RWPE1 (cell line): Measurements from ENCODE around the gene SCMH1.

Experiments
- CTCF ChIA-PET: fragments of 350-600 bp; sonication (Branson Sonifier 250); formaldehyde crosslinking; extraction: SDS; loops from one replicate; lab custom pipeline; 2021; lab: Yijun Ruan, JAX
- POLR2A ChIA-PET: fragments of 400-600 bp; formaldehyde crosslinking; extraction: SDS; loops from one replicate; lab custom pipeline; 2020; ENCODE audit warnings: antibody characterized with exemption; ENCODE audit not compliant: low non-redundant PET; lab: Yijun Ruan, JAX
- DNase-seq: peaks from one replicate; pipeline ENCODE4 v3.0.0; 2012; ENCODE audit warnings: low spot score
- H3K27ac ChIP-seq: fragments of 450-650 bp; 2 replicates; pipeline ENCODE4 v1.5.1; 2017
- TF ChIP-seq, protein P1 (sequence below): fragments of 450-650 bp; conservative IDR thresholded peaks from 2 replicates; pipeline ENCODE4 v1.5.1; 2017; ENCODE audit warnings: low read depth, mild to moderate bottlenecking

The SCMH1 gene

GRCh38 chr1:41162441-41162840 is 79.7 kb downstream of the SCMH1 start:
- CTCF ChIA-PET = interaction anchor here (0.6 kb wide), 1 partner anchor 1525 kb away, joined by 6 read pairs; no protein-coding TSS in a partner anchor
- DNase-seq = no peak
- H3K27ac ChIP-seq = peak overlapping the region; percentile 2; the same call in 1 of the 2 replicates
- TF ChIP-seq, protein P1, sequence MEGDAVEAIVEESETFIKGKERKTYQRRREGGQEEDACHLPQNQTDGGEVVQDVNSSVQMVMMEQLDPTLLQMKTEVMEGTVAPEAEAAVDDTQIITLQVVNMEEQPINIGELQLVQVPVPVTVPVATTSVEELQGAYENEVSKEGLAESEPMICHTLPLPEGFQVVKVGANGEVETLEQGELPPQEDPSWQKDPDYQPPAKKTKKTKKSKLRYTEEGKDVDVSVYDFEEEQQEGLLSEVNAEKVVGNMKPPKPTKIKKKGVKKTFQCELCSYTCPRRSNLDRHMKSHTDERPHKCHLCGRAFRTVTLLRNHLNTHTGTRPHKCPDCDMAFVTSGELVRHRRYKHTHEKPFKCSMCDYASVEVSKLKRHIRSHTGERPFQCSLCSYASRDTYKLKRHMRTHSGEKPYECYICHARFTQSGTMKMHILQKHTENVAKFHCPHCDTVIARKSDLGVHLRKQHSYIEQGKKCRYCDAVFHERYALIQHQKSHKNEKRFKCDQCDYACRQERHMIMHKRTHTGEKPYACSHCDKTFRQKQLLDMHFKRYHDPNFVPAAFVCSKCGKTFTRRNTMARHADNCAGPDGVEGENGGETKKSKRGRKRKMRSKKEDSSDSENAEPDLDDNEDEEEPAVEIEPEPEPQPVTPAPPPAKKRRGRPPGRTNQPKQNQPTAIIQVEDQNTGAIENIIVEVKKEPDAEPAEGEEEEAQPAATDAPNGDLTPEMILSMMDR = no peak
- POLR2A ChIA-PET = no interaction called here

DNA sequence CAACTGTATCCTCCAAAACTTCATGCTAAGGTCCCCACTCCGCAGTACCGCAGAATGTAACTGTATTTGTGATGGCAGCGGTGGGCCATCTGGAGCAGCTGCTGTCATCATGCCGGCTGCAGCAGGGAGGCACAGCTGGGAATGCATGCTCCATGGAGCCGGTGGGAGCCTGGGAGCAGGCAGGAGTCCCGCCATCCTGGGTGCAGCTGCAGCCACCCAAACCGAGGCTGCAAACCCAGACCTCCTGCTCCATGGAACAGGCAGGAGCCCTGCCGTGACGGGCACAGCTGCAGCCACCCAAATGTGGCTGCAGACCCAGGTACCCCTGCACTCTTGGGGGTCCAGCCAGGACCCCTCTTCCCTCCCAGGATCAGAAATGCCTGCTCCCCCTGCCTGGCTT is 80.3 kb downstream of the SCMH1 start:
- DNase-seq = no peak
- CTCF ChIA-PET = interaction anchor here (0.6 kb wide), 1 partner anchor 1526 kb away, joined by 6 read pairs; no protein-coding TSS in a partner anchor
- H3K27ac ChIP-seq = no peak overlapping the region
- POLR2A ChIA-PET = no interaction called here
- TF ChIP-seq, protein P1 = no peak

- DNase-seq = no peak
- CTCF ChIA-PET = no interaction called here
- TF ChIP-seq, protein P1 = no peak
- H3K27ac ChIP-seq = no peak overlapping the region
- POLR2A ChIA-PET = no interaction called here
Observed at GRCh38 chr1:41160498-41161110, 81.5 kb downstream of the SCMH1 start.

GRCh38 chr1:41158966-41159365 is 83.1 kb downstream of the SCMH1 start:
- TF ChIP-seq, protein P1 = no peak
- no peak for DNase-seq
- CTCF ChIA-PET = no interaction called here
- H3K27ac ChIP-seq = no peak overlapping the region
- POLR2A ChIA-PET = no interaction called here

DNA sequence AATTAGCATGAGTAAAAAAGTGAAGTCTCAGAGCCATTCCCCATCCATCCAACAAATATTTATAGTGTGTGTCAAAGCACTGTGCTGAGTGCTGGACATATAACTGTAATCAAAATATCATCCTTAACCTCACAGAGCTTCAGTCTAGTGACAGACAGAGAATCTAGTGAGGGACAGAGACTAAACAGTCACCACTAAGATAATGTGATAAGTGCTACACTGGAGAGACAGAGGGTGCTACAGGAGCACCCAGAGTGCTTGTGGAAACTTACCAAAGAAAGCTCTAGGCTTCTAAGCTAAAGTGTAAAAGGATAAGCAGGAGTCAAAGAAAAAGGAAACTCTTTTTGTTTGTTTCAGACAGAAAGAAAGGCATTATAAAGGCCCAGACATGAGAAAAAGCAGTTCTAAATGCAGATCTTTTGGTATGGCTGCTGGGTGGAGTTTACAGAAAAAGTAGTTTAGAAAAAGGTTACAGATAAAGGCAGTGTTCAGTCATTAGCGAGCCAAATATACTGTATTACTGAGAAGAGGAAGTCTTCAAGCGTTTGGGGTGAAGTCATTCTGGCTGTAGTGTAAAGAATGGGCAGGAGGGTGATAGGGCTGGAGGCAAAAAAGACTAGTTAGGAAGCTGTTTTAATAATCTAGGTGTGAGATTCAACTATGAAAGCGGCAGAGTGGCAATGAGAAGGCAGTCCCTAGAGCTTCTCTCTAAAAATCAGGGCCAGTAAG is 83.8 kb downstream of the SCMH1 start:
- POLR2A ChIA-PET = no interaction called here
- TF ChIP-seq, protein P1 = no peak

GRCh38 chr1:41155105-41155504 is 87.0 kb downstream of the SCMH1 start:
- CTCF ChIA-PET = no interaction called here
- DNase-seq = no peak
- no peak overlapping the region for H3K27ac ChIP-seq
- POLR2A ChIA-PET = no interaction called here
- TF ChIP-seq, protein P1 = no peak

More for the DNA sequence above, 83.8 kb downstream of the SCMH1 start:
- H3K27ac ChIP-seq = no peak overlapping the region
- DNase-seq = no peak
- CTCF ChIA-PET = interaction anchor here (0.6 kb wide), 1 partner anchor 36 kb away, joined by 3 read pairs; no protein-coding TSS in a partner anchor
